Caco-2 (cell line): ENCODE results near the gene PLAC8. TPM values are rescaled to one million over a fixed set of nuclear protein-coding genes. Genes with fewer than 3 reads are reported as not detected.

Experiments
- BruUV-seq: library from RNA; stranded (reverse); fragments of 400-500 nt; replicated peaks from 2 replicates; lab custom pipeline; 2021; lab: Mats Ljungman, UMichigan
- CTCF ChIA-PET: fragments of 300-600 bp; sonication (Branson Sonifier 250); formaldehyde crosslinking; loops from one replicate; lab custom pipeline; 2022; ENCODE audit warnings: antibody characterized with exemption; lab: Charles Lee
- POLR2A ChIA-PET: fragments of 300-600 bp; sonication (Branson Sonifier 250); formaldehyde crosslinking; loops from one replicate; lab custom pipeline; 2022; ENCODE audit warnings: antibody characterized with exemption; lab: Charles Lee
- DNase-seq, 2 experiments: peaks; one replicate each; pipeline versions ENCODE4 v3.0.0 to v3.0.0-alpha.2; 2020 to 2022
- H3K27me3 ChIP-seq: replicated peaks from 2 replicates; pipeline ENCODE4 v1.6.0; 2011; ENCODE audit warnings: low read length; ENCODE audit not compliant: control insufficient read depth, insufficient read depth
- H3K36me3 ChIP-seq: 2 replicates; pipeline ENCODE4 v1.5.1; 2011; ENCODE audit warnings: low read length; ENCODE audit not compliant: control insufficient read depth, insufficient read depth
- H3K4me1 ChIP-seq: fragments of 250-450 bp; sonication (Bioruptor Pico); 2 replicates; pipeline ENCODE4 v1.5.1; 2020; ENCODE audit warnings: mild to moderate bottlenecking
- H3K4me3 ChIP-seq: 2 replicates; pipeline ENCODE4 v1.5.1; 2011; ENCODE audit warnings: low read depth, mild to moderate bottlenecking, control low read depth, low read length
- H3K9me3 ChIP-seq: fragments of 250-450 bp; sonication (Bioruptor Pico); 2 replicates; pipeline ENCODE4 v1.5.1; 2020; ENCODE audit warnings: mild to moderate bottlenecking, moderate library complexity
- H3K27ac Mint-ChIP-seq: one replicate; pipeline ENCODE4 v1.8.0; 2022; ENCODE audit warnings: mixed read lengths; ENCODE audit not compliant: unreplicated experiment
- H3K27me3 Mint-ChIP-seq: one replicate; pipeline ENCODE4 v1.8.0; 2022; ENCODE audit warnings: mixed read lengths; ENCODE audit not compliant: insufficient read depth, unreplicated experiment
- H3K36me3 Mint-ChIP-seq: one replicate; pipeline ENCODE4 v1.8.0; 2022; ENCODE audit warnings: mild to moderate bottlenecking, mixed read lengths; ENCODE audit not compliant: insufficient read depth, unreplicated experiment
- H3K4me1 Mint-ChIP-seq: one replicate; pipeline ENCODE4 v1.8.0; 2022; ENCODE audit warnings: low read depth, mixed read lengths; ENCODE audit not compliant: unreplicated experiment
- H3K4me3 Mint-ChIP-seq: one replicate; pipeline ENCODE4 v1.8.0; 2022; ENCODE audit warnings: mild to moderate bottlenecking, moderate library complexity, mixed read lengths; ENCODE audit not compliant: unreplicated experiment
- H3K9me3 Mint-ChIP-seq: one replicate; pipeline ENCODE4 v1.8.0; 2022; ENCODE audit warnings: mixed read lengths; ENCODE audit not compliant: unreplicated experiment
- CTCF ChIP-seq, 2 experiments: fragments of 200-600 bp in 1 of 2; IDR thresholded peaks; 1 replicate in 1 of 2; 2 replicates in 1 of 2; pipeline versions ENCODE4 v1.5.1 to v1.8.0; 2011 to 2022; ENCODE audit warnings: antibody characterized with exemption in 1 of 2, control low read depth in 1 of 2, inconsistent platforms in 1 of 2, low read depth in 1 of 2, low read length in 1 of 2, mild to moderate bottlenecking in 1 of 2, moderate library complexity in 1 of 2; ENCODE audit not compliant: insufficient read depth in 1 of 2, severe bottlenecking in 1 of 2, unreplicated experiment in 1 of 2
- intact Hi-C: fragments of 100-400 bp; cut with micrococcal nuclease; formaldehyde crosslinking; loops from one replicate; pipeline ENCODE4 v1.10.0; 2022; ENCODE audit not compliant: unreplicated experiment
- total RNA-seq: library from RNA; stranded (reverse); gene quantifications from 2 replicates; pipeline ENCODE4 v1.2.3, GENCODE V29; 2022

Gene PLAC8
- total RNA-seq, 1 experiment from 2014 or later = 13.6 TPM

GRCh38 chr4:83121246-83121645 lies 6.7 kb upstream of the PLAC8 start:
- H3K4me1 Mint-ChIP-seq = peaks cover 18% of the 10 kb centered on the region
- POLR2A ChIA-PET = no interaction called here
- no TSS peak for BruUV-seq

GRCh38 chr4:83118869-83119268 lies 4.3 kb upstream of the PLAC8 start:
- Mint-ChIP-seq H3K27me3 (no peaks in the 10 kb centered on the region), H3K27ac (no peak overlapping the region), H3K4me3 (no peak overlapping the region), H3K9me3 (peaks cover 9% of the 10 kb centered on the region), H3K36me3 (peaks cover 4% of the 10 kb centered on the region), H3K4me1 (peaks cover 33% of the 10 kb centered on the region)
- no TSS peak for BruUV-seq
- H3K36me3 ChIP-seq = no peaks in the 10 kb centered on the region
- intact Hi-C loops = no loop called here
- H3K27me3 ChIP-seq = no peaks in the 10 kb centered on the region
- no peak overlapping the region for H3K4me3 ChIP-seq
- DNase-seq = no peak
- H3K4me1 ChIP-seq = peaks cover 24% of the 10 kb centered on the region
- ChIA-PET CTCF (interaction anchor here (1.2 kb wide), 1 partner anchor 9 kb away, joined by 4 read pairs; no protein-coding TSS in a partner anchor), POLR2A (interaction anchor here (0.6 kb wide), 1 partner anchor 162 kb away, joined by 4 read pairs; no protein-coding TSS in a partner anchor)
- no peak for TF ChIP-seq CTCF (IDR thresholded peaks at IDR 0.05; ENCODE audit: insufficient read depth in 1 of 2, low read depth in 1 of 2, low read length in 1 of 2, severe bottlenecking in 1 of 2, unreplicated experiment in 1 of 2)
- no peaks in the 10 kb centered on the region for H3K9me3 ChIP-seq

More at GRCh38 chr4:83121246-83121645, 6.7 kb upstream of the PLAC8 start:
- no peak for DNase-seq
- H3K36me3 ChIP-seq = no peaks in the 10 kb centered on the region
- peaks cover 10% of the 10 kb centered on the region for H3K4me1 ChIP-seq
- H3K27me3 Mint-ChIP-seq = no peaks in the 10 kb centered on the region
- no peak overlapping the region for H3K4me3 ChIP-seq
- H3K9me3 ChIP-seq = 0 out of 2 replicates have a peak, but pooled peaks cover under 1% of the 10 kb centered on the region
- TF ChIP-seq CTCF (IDR thresholded peaks at IDR 0.05; ENCODE audit: insufficient read depth in 1 of 2, low read depth in 1 of 2, low read length in 1 of 2, severe bottlenecking in 1 of 2, unreplicated experiment in 1 of 2) = no peak
- intact Hi-C loops = no loop called here
- H3K9me3 Mint-ChIP-seq = peaks cover 9% of the 10 kb centered on the region
- H3K27me3 ChIP-seq = no peaks in the 10 kb centered on the region
- H3K36me3 Mint-ChIP-seq = peaks cover 4% of the 10 kb centered on the region
- no peak overlapping the region for H3K27ac Mint-ChIP-seq
- CTCF ChIA-PET = no interaction called here
- H3K4me3 Mint-ChIP-seq = no peak overlapping the region

- Histone ChIP-seq H3K4me3 (no peak overlapping the region), H3K9me3 (no peaks in the 10 kb centered on the region), H3K27me3 (no peaks in the 10 kb centered on the region), H3K36me3 (no peaks in the 10 kb centered on the region), H3K4me1 (peaks cover 30% of the 10 kb centered on the region)
- Mint-ChIP-seq H3K4me1 (peaks cover 45% of the 10 kb centered on the region), H3K36me3 (peaks cover 4% of the 10 kb centered on the region), H3K4me3 (no peak overlapping the region), H3K27ac (peak overlapping the region; percentile 81), H3K27me3 (no peaks in the 10 kb centered on the region), H3K9me3 (no peaks in the 10 kb centered on the region)
- no TSS peak for BruUV-seq
- CTCF ChIA-PET = interaction anchor here (0.7 kb wide), 1 partner anchor 169 kb away, joined by 3 read pairs; the partner anchor contains the start of gene COQ2
- intact Hi-C loops = no loop called here
- POLR2A ChIA-PET = interaction anchor here (1.0 kb wide), 1 partner anchor 81 kb away, joined by 3 read pairs; the partner anchor contains the start of gene COPS4
- TF ChIP-seq CTCF (IDR thresholded peaks at IDR 0.05; ENCODE audit: insufficient read depth in 1 of 2, low read depth in 1 of 2, low read length in 1 of 2, severe bottlenecking in 1 of 2, unreplicated experiment in 1 of 2) = no peak
- no peak for DNase-seq
Measured at GRCh38 chr4:83115656-83116285, 1.2 kb upstream of the PLAC8 start.
